ENCODE measurements around the gene PLOD2. TPM values are rescaled to one million over a fixed set of nuclear protein-coding genes. Genes with fewer than 3 reads are reported as not detected.

The PLOD2 gene
- total and polyA plus RNA-seq, 9 of the 15 experiments (the other 6 are each of a cell fraction or from before 2014, with no cell fraction given) = 0.18 to 1.5 (median 0.58) TPM

DNA sequence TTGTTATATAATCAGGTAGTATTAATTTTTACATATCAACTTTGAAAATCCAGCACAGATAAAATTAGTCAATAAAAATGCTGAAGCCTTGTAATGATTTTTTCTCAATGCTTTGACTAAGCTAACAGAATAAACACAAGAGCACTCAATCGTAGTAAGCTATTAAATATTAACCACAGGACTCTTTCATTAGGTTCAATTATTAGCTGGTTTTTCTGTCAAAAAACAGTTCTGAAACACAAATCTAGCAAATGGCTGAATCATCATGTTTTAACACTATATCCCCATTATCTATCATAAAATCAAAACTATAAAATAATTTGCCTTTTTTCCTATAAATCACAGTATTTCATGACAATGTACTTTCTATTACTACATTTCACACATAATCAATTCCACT, 69.6 kb downstream of the PLOD2 start (continued):
- TF ChIP-seq, protein P1, sequence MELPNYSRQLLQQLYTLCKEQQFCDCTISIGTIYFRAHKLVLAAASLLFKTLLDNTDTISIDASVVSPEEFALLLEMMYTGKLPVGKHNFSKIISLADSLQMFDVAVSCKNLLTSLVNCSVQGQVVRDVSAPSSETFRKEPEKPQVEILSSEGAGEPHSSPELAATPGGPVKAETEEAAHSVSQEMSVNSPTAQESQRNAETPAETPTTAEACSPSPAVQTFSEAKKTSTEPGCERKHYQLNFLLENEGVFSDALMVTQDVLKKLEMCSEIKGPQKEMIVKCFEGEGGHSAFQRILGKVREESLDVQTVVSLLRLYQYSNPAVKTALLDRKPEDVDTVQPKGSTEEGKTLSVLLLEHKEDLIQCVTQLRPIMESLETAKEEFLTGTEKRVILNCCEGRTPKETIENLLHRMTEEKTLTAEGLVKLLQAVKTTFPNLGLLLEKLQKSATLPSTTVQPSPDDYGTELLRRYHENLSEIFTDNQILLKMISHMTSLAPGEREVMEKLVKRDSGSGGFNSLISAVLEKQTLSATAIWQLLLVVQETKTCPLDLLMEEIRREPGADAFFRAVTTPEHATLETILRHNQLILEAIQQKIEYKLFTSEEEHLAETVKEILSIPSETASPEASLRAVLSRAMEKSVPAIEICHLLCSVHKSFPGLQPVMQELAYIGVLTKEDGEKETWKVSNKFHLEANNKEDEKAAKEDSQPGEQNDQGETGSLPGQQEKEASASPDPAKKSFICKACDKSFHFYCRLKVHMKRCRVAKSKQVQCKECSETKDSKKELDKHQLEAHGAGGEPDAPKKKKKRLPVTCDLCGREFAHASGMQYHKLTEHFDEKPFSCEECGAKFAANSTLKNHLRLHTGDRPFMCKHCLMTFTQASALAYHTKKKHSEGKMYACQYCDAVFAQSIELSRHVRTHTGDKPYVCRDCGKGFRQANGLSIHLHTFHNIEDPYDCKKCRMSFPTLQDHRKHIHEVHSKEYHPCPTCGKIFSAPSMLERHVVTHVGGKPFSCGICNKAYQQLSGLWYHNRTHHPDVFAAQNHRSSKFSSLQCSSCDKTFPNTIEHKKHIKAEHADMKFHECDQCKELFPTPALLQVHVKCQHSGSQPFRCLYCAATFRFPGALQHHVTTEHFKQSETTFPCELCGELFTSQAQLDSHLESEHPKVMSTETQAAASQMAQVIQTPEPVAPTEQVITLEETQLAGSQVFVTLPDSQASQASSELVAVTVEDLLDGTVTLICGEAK (IDR thresholded peaks at IDR 0.05) = no peak
- TF ChIP-seq, protein P1 (CRISPR knock-in tag; IDR thresholded peaks at IDR 0.05) = no peak
- TF ChIP-seq, protein P2, sequence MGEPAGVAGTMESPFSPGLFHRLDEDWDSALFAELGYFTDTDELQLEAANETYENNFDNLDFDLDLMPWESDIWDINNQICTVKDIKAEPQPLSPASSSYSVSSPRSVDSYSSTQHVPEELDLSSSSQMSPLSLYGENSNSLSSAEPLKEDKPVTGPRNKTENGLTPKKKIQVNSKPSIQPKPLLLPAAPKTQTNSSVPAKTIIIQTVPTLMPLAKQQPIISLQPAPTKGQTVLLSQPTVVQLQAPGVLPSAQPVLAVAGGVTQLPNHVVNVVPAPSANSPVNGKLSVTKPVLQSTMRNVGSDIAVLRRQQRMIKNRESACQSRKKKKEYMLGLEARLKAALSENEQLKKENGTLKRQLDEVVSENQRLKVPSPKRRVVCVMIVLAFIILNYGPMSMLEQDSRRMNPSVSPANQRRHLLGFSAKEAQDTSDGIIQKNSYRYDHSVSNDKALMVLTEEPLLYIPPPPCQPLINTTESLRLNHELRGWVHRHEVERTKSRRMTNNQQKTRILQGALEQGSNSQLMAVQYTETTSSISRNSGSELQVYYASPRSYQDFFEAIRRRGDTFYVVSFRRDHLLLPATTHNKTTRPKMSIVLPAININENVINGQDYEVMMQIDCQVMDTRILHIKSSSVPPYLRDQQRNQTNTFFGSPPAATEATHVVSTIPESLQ (CRISPR knock-in tag; IDR thresholded peaks at IDR 0.05) = no peak
- TF ChIP-seq, protein P3, sequence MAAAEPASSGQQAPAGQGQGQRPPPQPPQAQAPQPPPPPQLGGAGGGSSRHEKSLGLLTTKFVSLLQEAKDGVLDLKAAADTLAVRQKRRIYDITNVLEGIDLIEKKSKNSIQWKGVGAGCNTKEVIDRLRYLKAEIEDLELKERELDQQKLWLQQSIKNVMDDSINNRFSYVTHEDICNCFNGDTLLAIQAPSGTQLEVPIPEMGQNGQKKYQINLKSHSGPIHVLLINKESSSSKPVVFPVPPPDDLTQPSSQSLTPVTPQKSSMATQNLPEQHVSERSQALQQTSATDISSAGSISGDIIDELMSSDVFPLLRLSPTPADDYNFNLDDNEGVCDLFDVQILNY (CRISPR knock-in tag; IDR thresholded peaks at IDR 0.05) = no peak
- TF ChIP-seq GTF2F1 (IDR thresholded peaks at IDR 0.05; ENCODE audit: low read depth, low read length) (no peak), ZNF584 (CRISPR knock-in tag; IDR thresholded peaks at IDR 0.05; ENCODE audit: low read depth) (no peak), ZNF316 (IDR thresholded peaks at IDR 0.05) (no peak; the same call in 1 of the 2 replicates), TRIM28 (IDR thresholded peaks at IDR 0.05) (no peak), ZNF695 (CRISPR knock-in tag; IDR thresholded peaks at IDR 0.05) (no peak), NCOA4 (IDR thresholded peaks at IDR 0.05; ENCODE audit: partially characterized antibody) (no peak), ZNF140 (CRISPR knock-in tag; IDR thresholded peaks at IDR 0.05) (no peak), SMAD4 (CRISPR knock-in tag; conservative IDR thresholded peaks at IDR 0.05) (no peak), ZNF354B (CRISPR knock-in tag; IDR thresholded peaks at IDR 0.05) (no peak), NBN (IDR thresholded peaks at IDR 0.05; ENCODE audit: low read depth) (no peak)
- TF ChIP-seq, protein P4, sequence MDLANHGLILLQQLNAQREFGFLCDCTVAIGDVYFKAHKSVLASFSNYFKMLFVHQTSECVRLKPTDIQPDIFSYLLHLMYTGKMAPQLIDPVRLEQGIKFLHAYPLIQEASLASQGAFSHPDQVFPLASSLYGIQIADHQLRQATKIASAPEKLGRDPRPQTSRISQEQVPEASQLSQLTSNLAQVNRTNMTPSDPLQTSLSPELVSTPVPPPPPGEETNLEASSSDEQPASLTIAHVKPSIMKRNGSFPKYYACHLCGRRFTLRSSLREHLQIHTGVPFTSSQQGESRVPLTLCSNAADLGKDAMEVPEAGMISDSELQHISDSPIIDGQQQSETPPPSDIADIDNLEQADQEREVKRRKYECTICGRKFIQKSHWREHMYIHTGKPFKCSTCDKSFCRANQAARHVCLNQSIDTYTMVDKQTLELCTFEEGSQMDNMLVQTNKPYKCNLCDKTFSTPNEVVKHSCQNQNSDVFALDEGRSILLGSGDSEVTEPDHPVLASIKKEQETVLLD (IDR thresholded peaks at IDR 0.05) = no peak
- TF ChIP-seq, protein P5, sequence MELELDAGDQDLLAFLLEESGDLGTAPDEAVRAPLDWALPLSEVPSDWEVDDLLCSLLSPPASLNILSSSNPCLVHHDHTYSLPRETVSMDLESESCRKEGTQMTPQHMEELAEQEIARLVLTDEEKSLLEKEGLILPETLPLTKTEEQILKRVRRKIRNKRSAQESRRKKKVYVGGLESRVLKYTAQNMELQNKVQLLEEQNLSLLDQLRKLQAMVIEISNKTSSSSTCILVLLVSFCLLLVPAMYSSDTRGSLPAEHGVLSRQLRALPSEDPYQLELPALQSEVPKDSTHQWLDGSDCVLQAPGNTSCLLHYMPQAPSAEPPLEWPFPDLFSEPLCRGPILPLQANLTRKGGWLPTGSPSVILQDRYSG (tag; conservative IDR thresholded peaks at IDR 0.05; ENCODE audit: low read depth) = no peak
